GM20000 (cell line): Measurements from ENCODE around the gene GOLGA1.
A peak's percentile ranks its signal among the peaks of the same experiment; 100 is the strongest.
"Not testable (repeated sequence)": the region's sequence is repeated elsewhere in the genome, so short reads cannot be mapped to it uniquely, and the experiment has no call there.

ENCODE experiments used
- DNase-seq: peaks from one replicate; pipeline ENCODE4 v3.0.0; 2012; ENCODE audit warnings: low spot score
- TF ChIP-seq, protein P1 (sequence below): IDR thresholded peaks from 2 replicates; pipeline ENCODE4 v1.5.1; 2012; ENCODE audit warnings: mild to moderate bottlenecking, control low read depth; ENCODE audit errors: extremely low read depth, missing control alignments

GOLGA1 gene

DNA sequence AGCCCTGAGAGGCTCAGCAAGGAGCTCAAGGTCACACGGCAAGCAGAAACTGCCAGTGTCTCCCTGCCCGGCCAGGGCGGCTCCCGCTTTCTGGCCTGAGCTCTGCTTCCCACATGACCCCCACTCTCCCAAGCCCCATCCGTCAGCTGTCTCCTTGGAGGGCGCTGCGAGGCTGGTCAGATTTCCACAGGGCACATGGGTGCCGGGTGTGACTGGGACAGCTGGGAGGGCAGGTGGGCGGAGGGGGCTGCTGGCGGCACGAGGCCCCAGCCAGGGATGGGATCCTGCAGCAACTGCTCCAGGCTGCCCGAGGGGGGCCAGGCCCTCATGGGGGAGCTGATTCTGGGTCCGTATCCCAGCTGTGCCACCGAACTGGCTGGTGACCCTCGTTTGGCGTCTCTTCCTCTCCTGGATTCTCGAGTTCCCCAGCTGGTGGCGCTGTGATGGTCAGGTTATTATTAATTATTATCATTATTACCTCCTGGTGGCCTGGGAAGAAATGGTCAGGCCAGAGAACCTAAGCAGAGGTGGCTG, 100.5 kb downstream of the GOLGA1 start:
- DNase-seq: no peak
- TF ChIP-seq, protein P1, sequence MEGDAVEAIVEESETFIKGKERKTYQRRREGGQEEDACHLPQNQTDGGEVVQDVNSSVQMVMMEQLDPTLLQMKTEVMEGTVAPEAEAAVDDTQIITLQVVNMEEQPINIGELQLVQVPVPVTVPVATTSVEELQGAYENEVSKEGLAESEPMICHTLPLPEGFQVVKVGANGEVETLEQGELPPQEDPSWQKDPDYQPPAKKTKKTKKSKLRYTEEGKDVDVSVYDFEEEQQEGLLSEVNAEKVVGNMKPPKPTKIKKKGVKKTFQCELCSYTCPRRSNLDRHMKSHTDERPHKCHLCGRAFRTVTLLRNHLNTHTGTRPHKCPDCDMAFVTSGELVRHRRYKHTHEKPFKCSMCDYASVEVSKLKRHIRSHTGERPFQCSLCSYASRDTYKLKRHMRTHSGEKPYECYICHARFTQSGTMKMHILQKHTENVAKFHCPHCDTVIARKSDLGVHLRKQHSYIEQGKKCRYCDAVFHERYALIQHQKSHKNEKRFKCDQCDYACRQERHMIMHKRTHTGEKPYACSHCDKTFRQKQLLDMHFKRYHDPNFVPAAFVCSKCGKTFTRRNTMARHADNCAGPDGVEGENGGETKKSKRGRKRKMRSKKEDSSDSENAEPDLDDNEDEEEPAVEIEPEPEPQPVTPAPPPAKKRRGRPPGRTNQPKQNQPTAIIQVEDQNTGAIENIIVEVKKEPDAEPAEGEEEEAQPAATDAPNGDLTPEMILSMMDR: no peak

GRCh38 chr9:124839612-124840299, 101.1 kb downstream of the GOLGA1 start:
- TF ChIP-seq, protein P1: peak; percentile 14
- DNase-seq: no peak

DNA sequence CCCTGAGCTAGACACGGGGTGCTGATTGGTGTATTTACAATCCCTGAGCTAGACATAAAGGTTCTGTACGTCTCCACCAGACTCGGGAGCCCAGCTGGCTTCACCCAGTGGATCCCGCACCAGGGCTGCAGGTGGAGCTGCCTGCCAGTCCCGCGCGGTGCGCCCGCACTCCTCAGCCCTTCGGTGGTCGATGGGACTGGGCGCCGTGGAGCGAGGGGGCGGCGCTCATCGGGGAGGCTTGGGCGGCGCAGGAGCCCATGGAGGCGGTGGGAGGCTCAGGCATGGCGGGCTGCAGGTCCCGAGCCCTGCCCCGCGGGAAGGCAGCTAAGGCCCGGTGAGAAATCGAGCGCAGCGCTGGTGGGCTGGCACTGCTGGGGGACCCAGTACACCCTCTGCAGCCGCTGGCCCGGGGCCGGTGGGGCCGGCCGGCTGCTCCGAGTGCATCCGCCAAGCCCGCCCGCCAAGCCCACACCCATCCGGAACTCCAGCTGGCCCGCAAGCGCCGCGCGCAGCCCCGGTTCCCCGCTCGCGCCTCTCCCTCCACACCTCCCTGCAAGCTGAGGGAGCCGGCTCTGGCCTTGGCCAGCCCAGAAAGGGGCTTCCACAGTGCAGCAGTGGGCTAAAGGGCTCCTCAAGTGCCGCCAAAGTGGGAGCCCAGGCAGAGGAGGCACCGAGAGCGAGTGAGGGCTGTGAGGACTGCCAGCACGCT, 102.2 kb downstream of the GOLGA1 start:
- DNase-seq: not testable (repeated sequence)

- DNase-seq: not testable (repeated sequence)
Observed at GRCh38 chr9:124838132-124838531, 102.8 kb downstream of the GOLGA1 start.

GRCh38 chr9:124835026-124835557, 105.8 kb downstream of the GOLGA1 start:
- no peak for DNase-seq

DNA sequence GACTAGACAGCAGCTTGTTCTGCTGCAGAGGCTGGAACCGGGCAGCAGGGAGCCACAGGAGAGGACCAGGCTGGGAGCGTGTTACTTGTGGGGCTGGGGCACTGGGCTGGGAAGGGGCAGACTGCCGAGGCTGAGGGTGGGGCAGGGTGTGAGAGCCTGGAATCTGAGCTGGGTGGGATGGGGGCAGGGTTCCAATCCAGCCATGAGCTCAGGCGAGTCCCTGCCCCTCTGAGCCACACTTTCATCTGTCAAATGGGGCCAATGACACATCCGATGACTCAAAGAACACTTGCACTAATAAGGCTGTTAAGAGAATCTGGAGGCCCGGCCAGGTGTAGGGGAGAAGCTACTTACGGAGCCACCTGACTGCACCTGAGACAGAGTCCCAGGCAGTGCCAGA, 106.3 kb downstream of the GOLGA1 start:
- TF ChIP-seq, protein P1: no peak
- DNase-seq: no peak

More at GRCh38 chr9:124835026-124835557, 105.8 kb downstream of the GOLGA1 start:
- TF ChIP-seq, protein P1: no peak

- TF ChIP-seq, protein P1: no peak
- DNase-seq: no peak
Observed at GRCh38 chr9:124831642-124832364, 109.1 kb downstream of the GOLGA1 start.

DNA sequence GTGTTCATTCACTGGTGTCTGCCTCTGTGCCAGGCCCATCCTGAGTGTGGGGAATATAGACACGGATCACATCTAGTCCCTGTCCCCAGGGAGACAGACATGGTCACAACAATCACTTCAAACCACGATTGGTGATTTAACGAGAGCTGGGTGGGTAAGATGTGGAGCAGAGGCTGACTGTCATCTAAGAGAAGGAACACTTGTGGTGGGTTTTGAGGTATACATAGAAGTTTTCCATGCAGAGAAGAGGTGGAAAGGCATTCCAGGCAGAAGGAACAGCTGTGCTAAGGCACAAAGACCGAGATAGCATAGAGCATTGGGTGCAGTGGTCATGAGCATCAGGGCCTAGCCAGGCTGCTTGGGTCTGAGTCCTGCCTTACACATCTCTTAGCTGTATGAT, 110.3 kb downstream of the GOLGA1 start:
- TF ChIP-seq, protein P1: no peak
- no peak for DNase-seq
